GM12892 (cell line): ENCODE results near the gene MYO5B.
"Not testable (repeated sequence)": the region's sequence is repeated elsewhere in the genome, so short reads cannot be mapped to it uniquely, and the experiment has no call there.

Source experiments
- POLR2A ChIP-seq: IDR thresholded peaks from 2 replicates; pipeline ENCODE4 v1.6.1; 2011; ENCODE audit warnings: low read depth, low read length, control low read depth
- POLR2AphosphoS5 ChIP-seq: IDR thresholded peaks from 2 replicates; pipeline ENCODE4 v1.6.1; 2011; ENCODE audit warnings: low read depth, low read length, control low read depth

- TF ChIP-seq POLR2AphosphoS5, POLR2A: not testable (repeated sequence)
Observed at GRCh38 chr18:49837316-49837835, 357.6 kb downstream of the MYO5B start.
